ENCODE data around the gene ALKBH7.

GRCh38 chr19:6393983-6394412 lies 21.4 kb downstream of the ALKBH7 start:
- no peak for TF ChIP-seq CTCF (conservative IDR thresholded peaks at IDR 0.05; ENCODE audit: low read depth in 2 of 2)
- no peak for TF ChIP-seq REST (IDR thresholded peaks at IDR 0.05; ENCODE audit: unreplicated experiment)
- no peak for TF ChIP-seq CREB1 (CRISPR knock-in tag; IDR thresholded peaks at IDR 0.05; ENCODE audit: low read depth)
- TF ChIP-seq POLR2AphosphoS5 (IDR thresholded peaks at IDR 0.05; ENCODE audit: low read depth): no peak
- TF ChIP-seq EZH2phosphoT487 (IDR thresholded peaks at IDR 0.05; ENCODE audit: unreplicated experiment): no peak
